HL-60/S4 treated with phorbol 12-myristate 13-acetate at 8.2 ng/mL for 4 days and 3 days (cell line): Measurements from ENCODE around the gene ACOT6.
"Not testable (repeated sequence)": the region's sequence is repeated elsewhere in the genome, so short reads cannot be mapped to it uniquely, and the experiment has no call there.

ENCODE experiments used
- in situ Hi-C: fragments of 300-500 bp; cut with MboI; formaldehyde crosslinking; loops from 2 replicates; pipeline ENCODE4 v1.15.0; 2022; ENCODE audit warnings: low sequenced_read_pairs

The ACOT6 gene

DNA sequence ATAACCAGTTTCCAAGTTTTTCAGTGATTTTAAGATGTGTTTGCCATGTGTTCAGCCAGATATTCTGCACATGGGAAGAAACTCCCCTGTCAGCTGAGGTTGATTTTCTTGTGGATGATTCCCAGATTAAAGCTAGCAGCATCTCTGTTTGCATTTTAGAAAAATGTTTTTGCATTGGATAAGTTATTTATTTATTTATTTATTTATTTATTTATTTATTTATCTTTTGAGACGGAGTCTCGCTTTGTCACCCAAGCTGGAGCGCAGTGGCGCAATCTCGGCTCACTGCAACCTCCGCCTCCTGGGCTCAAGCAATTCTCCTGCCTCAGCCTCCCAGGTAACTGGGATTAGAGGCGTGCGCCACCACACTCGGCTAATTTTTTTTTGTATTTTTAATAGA is 17.8 kb upstream of the ACOT6 start:
- in situ Hi-C loops, result no loop called here

DNA sequence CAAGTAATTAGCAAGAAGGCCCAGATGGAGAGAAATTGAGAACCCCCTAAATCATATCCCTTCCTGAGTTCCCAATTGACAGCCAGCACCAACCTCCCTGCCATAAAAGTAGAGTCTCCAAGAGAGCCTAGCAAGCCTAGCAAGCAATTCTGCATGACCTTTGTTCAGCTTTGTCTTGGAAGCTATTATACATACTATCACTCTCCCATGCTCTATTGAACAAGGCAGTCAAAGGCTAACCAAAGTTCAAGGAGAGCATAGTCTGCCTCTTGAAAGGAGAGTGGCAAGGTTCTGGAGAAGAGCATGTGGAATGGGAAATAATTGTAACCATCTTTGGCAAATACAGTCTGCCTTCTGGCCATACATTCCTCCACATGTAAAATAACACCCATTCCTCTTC is 12.8 kb upstream of the ACOT6 start:
- in situ Hi-C loops, result no loop called here

DNA sequence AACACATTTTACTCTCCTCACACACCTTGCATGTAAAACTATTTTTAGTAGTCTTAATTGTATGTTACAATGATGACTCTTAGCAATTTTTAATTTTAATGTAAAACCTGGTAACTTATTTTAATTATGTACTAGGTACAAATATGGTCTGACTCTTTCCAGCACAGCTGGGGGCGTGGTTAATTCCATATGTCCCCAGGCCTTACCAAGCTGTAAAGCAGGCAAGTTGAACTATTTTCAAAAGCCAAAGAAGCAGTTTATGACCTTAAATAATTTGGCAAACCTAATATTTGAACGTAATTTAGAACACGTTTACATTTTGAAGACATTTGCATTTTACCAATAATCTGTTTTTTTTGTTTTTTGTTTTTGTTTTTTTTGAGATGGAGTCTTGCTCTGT is 9.3 kb upstream of the ACOT6 start:
- in situ Hi-C loops, result no loop called here

DNA sequence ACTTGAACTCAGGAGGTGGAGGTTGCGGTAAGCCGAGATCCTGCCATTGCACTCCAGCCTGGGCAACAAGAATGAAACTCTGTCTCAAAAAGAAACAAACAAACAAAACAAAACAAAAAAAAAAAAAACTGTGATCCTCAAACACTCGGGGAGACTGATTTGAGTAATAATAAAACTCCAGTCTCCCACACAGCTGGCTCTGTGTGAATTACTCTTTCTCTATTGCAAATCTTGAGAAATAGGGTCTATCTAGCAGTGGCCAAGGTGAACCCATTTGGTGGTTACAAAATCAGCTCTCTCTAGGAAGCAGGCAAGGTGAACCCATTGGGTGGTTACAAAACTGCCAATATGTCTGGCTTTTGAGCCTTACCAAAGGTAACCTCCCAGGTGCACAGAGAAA is 6.0 kb upstream of the ACOT6 start:
- in situ Hi-C loops, result no loop called here

DNA sequence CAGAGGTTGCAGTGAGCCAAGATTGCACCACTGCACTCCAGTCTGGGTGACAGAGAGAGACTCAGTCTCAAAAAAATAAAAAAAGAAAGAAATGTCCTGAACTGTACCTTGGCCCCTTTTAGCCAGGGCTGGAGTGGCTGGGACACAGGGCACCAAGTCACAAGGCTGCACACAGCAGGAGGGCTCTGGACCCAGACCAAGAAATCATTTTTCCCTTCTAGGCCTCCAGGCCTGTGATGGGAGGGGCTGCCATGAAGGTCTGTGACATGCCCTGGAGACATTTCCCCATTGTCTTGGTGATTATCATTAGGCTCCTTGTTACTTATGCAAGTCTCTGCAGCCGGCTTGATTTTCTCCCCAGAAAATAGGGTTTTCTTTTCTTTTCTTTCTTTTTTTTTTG is 5.1 kb upstream of the ACOT6 start:
- in situ Hi-C loops, result no loop called here

DNA sequence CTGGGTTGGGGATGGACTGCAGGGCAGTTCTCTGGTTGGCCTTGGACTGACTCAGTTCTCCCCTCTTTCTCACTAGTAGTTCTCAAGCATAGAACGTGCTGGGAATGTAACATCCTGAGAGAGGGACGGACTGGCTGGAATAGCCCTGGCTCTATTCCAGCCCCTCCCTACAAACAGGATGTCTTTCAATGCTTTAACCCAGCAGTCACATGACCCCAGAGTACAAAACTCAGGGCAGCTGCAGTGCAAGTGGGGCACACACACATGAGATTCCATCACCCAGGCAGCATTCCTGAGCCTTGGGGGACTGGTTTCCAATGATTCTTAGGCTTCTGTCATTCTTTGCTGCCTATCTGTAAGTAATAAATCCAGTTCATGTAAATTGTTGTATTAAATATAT is 1.6 kb upstream of the ACOT6 start:
- in situ Hi-C loops, result no loop called here

DNA sequence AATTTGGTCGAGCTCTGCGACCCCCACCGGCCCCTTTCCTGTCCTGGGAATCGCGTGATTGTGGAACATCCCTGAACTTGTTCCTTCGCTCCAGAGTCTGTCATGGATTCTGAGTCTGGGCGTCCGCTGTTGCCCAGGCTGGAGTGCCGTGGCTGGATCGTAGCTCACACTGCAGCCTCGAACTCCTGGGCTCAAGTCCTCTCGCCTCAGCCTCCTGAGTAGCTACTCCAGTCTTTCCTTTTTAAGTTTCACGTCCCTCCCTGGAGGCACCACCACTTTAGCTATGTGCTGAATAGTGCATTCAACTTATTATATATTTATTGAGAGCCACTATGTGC is 698 bp downstream of the ACOT6 start:
- in situ Hi-C loops, result no loop called here

DNA sequence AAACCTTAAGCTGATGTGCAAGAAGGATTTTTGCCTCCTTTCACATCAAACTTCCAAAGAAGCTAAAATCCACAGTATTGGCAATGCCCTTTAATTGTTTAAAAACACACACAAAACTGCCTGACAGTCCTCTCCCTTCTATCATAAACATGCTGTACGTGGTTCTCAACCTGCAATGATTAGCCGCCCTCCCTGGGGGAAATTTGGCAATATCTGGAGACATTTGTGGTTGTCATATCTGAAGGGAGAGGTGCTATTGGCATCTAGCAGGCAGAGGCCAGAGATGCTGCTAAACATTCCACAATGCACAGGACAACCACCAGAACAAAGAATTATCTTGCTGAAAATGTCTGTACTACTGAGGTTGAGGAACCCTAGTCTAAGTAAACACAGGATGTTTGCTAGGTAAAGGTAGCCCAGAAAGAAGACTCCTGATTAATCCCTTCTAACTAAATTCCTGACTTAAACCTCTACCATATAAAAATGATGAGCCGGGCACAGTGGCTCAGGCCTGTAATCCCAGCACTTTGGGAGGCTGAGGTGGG is 1.2 kb downstream of the ACOT6 start:
- in situ Hi-C loops, result no loop called here

DNA sequence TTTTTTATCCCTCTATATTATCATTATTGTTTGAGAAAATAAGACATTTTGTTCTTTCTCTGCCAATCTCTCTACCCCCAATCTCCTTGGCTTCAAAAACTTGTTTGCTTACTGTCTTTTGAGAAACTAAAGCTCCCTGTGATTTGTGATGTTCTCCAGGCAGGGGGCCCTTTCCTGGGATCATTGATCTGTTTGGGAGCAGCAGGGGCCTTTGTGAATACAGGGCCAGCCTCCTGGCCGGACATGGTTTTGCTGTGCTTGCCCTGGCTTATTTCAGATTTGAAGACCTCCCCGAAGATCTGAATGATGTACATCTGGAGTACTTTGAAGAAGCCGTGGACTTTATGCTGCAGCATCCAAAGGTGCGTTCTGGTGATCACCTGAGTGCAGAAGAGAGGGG is 4.5 kb downstream of the ACOT6 start:
- in situ Hi-C loops, result no loop called here

DNA sequence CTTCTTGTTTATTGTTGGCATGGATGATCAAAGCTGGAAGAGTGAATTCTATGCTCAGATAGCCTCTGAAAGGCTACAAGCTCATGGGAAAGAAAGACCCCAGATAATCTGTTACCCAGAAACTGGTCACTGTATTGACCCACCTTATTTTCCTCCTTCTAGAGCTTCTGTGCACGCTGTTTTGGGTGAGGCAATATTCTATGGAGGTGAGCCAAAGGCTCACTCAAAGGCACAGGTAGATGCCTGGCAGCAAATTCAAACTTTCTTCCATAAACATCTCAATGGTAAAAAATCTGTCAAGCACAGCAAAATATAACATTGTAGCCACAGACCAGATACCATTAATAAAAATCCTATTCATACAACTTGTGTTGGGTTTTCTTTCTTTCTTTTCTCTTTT is 7.2 kb downstream of the ACOT6 start:
- in situ Hi-C loops, result no loop called here

DNA sequence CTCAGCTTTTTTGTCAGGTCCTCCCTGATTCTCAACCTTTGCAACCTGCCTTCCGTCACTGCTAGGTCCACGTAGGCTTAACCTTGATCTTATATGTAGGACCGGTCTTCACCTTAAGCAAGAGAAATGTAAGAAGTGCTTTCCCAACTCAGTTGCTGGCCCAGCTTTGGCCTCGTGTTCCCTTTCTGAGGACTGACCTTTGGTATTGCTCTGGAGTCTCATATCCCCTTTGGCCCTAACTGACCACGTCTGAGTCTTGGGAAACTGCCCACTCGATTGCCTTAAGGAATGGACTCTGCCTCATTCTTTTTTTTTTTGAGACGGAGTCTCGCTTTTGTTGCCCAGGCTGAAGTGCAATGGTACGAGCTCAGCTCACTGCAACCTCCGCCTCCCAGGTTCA is 8.0 kb downstream of the ACOT6 start:
- in situ Hi-C loops, result no loop called here

DNA sequence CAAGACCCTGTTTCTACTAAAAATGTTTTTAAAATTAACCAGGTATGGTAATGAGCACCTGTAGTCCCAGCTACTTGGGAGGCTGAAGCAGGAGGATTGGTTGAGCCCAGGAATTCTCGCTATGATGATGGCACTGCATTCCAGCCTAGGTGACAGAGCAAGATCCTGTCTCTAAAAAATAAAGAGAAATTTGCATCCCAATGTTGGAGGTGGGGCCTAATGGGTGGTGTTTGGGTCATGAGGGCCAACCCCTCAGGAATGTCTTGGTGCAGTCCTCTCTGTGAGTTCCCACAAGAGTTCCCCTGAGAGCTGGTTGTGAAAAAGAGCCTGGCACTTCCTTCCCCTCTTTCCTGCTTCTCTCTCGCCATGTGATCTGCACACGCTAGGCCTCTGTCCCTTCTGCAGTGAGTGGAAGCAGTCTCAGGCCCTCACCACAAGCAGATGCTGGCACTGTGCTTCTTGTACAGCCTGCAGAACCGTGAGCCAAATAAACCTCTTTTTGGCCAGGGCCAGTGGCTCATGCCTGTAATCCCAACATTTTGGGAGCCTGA is 11.3 kb downstream of the ACOT6 start:
- in situ Hi-C loops, result no loop called here

DNA sequence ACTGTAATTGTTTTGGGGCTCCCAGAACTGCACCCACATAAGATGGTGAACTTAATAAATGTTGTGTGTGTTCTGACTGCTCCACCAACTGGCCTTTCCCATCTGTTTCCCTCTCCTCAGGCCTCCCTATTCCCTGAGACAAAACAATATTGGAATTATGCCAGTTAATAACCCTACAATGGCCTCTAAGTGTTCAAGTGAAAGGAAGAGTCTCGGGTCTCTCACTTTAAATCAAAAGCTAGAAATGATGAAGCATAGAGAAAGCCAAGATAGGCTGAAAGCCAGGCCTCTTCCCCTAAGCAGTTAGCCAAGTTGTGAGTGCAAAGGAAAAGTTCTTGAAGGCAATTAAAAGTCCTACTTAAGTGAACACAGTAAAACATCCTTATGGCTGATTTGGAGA is 13.4 kb downstream of the ACOT6 start:
- in situ Hi-C loops, result no loop called here

DNA sequence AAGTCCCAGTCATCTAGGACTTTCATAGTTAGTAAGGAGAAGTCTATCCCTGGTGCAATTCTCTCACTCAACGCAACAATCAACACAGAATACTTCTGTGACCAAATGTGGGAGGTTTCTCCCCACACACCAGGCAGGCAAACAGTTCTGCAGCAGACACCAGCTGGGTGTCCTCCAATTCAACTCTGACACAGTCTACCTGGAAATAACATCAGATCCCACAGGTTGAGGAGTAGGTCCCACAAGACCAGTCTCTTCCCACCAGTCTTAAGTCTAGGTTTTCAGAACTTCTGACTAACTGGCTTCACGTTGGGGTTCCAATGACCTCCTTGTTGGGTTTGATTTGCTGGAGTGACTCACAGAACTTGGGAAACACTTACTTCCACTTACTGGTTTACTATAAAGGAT is 14.8 kb downstream of the ACOT6 start:
- in situ Hi-C loops, result no loop called here

DNA sequence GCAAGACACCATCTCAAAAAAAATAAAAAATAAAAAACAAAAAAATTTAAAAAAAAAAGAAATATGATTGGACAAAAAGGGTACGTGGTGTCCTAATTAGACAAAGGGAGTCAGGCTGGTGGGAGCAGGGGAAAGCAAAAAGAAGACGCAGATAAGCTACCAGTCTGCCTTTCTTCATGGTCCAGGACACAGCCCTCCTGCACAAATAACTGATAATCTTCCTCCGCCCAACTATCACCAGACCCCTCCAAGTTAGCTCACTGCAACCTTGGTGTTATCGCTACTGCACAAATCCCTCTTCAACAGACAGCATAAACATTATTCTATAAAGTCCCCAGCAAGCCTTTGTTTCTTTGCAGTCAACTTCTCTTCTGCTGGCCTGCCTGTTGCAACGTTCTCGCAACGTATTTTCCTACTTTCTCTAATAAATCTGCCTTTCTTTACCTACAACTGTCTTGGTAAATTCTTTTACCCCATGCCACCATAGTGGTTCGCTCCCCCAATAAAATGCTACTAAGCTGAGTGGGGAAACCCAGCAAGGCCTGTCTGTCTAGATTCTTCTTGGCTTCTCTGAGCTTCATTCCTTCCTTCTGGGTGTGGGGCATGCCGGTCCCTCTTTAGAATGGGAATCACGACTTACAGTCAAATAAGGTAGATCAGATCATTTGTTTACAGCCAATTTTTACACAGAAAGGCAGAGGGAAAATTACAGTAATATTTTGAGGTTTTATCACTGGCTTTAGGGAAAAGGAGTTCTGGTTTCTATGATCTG is 17.9 kb downstream of the ACOT6 start:
- in situ Hi-C loops, result no loop called here

DNA sequence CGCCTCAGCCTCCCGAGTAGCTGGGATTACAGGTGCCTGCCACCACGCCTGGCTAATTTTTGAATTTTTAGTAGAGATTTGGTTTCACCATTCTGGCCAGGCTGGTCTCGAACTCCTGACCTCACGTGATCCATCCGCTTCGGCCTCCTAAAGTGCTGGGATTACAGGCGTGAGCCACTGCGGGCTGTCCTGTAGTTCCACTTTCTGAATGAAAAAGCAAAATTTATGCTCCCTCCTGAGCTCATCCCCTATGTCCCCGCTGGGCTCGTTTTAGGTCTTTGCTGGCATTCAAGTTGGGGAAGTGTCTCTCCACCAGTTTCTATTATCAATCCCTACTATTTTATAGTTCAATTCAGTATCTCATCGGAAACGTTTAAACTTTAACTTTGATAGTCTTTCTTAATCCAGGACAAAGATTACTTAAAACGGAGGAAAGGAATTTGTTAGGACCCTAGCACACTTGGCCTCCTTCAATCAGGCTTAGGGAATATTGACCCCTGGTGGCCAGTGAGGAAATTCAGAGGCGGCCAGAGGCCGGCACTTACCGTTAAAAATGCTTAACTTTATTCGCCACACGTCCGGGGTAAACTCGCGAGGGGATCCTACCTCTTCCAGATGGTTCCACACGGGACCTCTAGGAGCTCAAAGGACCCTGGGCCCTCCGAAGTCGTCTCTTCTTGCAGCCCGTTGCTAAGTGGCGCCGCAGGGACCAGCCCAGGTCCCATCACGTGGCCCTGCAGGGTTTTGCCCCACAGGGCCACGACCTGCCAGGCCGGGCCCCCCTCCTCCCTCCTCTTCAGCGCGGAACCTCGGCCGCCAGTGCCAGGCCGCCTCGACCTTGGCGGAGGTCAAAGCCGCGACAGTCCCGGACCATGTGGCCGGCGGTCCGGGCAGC is 21.0 kb downstream of the ACOT6 start:
- in situ Hi-C loops, result no loop called here

DNA sequence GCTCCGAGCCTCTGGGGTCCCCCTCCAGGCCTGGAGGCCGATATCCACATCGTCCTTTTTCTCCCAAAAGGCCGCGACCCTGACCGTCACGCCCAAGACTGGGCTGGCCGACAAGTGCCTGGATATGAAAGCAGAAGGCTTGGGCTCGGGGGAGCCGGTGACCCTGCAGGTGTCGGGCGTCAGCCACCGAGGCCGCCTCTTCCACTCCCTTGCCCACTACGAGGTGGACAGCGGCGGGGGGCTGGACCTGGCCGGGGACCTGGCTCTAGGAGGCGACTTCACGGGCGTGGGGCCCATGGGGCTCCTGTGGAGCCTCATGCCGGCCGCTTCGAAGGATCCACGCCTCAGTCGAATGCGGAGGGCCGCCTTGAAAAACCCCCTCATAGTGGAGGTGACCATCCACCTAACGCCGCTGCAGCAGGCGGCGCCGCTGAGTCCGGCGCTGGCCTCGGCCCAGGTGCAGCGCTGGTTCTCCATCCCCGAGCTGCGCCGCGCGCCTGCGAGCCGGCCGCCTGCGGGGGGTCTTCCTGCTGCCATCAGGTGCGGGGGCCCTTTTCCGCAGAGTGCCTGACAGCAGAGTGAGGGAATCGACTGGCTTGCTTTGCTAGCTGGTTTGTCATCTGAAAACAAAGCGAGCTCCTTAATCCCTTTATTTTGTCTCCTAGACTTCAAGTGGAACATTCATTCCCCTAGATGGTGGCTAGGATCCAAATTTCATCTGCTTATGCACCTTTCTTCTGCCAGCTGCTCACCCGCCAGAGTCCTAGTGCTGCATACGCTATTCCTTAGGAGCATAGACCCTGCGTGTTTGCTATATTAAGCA is 21.9 kb downstream of the ACOT6 start:
- in situ Hi-C loops, result no loop called here

DNA sequence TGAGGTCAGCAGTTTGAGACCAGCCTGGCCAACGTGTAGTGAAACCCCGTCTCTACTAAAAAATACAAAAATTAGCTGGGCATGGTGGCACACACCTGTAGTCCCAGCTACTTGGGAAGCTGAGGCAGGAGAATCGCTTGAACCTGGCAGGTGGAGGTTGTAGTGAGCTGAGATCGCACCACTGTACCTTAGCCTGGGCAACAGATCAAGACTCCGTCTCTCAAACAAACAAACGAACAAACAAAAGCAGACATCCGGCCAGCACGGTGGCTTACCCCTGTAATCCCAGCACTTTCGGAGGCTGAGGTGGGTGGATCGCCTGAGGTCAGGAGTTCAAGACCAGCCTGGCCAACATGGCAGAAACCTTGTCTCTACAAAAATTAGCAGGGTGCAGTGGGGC is 24.0 kb downstream of the ACOT6 start:
- in situ Hi-C loops, result not testable (repeated sequence)

DNA sequence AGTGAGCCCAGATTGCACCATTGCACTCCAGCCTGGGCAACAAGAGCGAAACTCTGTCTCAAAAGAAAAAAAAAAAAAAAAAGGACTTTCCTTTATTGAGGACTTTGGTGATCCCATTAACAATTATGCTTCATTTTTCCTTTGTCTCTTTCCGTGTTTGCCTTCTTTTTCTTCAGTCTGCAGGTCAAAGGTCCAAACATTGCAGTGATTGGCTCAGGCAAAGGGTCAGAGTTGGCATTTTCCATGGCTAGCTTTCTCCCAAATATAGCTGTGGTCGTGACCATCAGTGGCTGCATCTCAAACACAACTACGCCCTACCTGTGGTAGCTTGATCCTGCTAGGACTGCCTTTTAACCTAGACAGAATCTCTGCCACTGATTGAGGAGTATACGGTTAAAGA is 25.5 kb downstream of the ACOT6 start:
- in situ Hi-C loops, result no loop called here

DNA sequence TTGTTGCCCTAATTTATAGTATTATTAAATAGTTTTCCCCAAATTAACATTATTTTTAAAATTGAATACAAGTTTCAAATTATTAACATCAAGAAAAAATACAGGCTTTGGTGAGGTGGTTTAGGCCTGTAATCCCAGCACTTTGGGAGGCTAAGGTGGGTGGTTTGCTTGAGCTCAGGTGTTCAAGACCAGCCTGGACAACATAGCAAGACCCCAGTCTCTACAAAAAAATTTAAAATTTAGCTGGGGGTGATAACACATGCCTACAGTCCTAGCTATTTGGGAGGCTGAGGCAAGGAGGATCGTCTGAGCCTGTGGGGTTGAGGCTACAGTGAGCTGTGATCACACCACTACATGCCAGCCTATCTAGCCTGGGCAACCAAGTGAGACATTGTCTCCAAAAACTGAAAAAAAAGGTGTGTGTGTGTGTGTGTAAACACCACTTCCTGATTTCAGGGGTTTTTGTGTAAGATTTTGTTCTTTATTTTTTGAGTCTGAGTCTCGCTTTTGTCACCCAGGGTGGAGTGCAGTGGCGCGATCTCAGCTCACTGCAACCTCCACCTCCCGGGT is 28.6 kb downstream of the ACOT6 start:
- in situ Hi-C loops, result no loop called here
